HG02610 (cell line): ENCODE results near the gene DNHD1.

ENCODE experiments used
- ATAC-seq: cut with Tn5 transposase; IDR thresholded peaks from one replicate; pipeline ENCODE4 v1.9.1; 2021; ENCODE audit warnings: mild to moderate bottlenecking, moderate library complexity; ENCODE audit not compliant: unreplicated experiment

Gene DNHD1

GRCh38 chr11:6587360-6587953 is 90.4 kb downstream of the DNHD1 start:
- ATAC-seq, result no peak

DNA sequence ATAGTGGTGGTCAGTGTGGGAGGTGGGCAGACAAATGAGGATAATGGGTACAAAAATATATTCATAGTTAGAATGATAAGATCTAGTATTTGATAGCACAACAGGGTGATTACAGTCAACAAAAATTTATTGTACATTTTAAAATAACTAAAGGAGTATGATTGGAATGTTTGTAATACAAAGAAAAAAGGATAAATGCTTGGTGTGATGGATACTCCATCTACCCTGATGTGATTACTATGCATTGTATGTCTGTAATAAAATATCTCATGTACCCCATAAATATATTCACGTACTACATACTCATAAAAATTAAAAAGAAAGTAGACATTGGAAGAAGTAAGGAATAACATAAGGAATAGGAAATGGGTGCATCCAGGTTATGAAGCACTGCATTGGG is 90.9 kb downstream of the DNHD1 start:
- no peak for ATAC-seq

- ATAC-seq, result no peak
Observed at GRCh38 chr11:6594142-6594768, 97.2 kb downstream of the DNHD1 start.

GRCh38 chr11:6596239-6596877 is 99.3 kb downstream of the DNHD1 start:
- no peak for ATAC-seq

- no peak for ATAC-seq
Observed at GRCh38 chr11:6598555-6598954, 101.5 kb downstream of the DNHD1 start.

GRCh38 chr11:6599449-6599848 is 102.4 kb downstream of the DNHD1 start:
- ATAC-seq, result no peak

DNA sequence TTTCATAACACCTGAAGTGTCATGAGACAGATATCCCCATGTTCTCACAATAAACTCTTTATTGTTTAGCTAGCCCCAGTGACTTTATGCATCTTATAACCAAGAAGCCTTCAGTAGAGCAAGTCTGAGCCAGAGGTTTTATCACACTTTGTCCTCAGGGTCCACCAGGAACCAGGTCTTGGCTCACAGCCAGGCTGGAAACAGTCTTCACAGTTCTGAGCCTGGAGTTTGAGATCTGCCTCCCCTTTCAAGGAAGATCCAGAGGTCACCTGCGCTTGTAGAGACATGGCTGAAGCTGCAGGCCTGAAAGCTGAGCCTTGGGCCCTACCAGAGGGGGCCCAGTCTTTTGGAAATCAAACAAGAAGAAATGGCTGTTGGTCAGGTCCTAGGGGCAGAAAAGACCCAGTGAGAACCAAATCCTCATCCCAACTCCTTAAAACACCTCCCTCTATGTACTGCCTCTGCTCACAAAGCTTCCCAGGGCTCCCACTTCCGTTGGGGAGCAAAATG is 102.9 kb downstream of the DNHD1 start:
- ATAC-seq, result no peak

- no peak for ATAC-seq
Observed at GRCh38 chr11:6601041-6601461, 104.0 kb downstream of the DNHD1 start.

GRCh38 chr11:6602096-6602940 is 105.2 kb downstream of the DNHD1 start:
- no peak for ATAC-seq

- peak; percentile 75 for ATAC-seq
Observed at GRCh38 chr11:6603287-6604080, 106.4 kb downstream of the DNHD1 start, which contains the start of the genes ILK and RRP8. ILK (plus strand) TSS chr11:6603774; CDS start chr11:6604272, 498 bp downstream. RRP8 (minus strand) TSS chr11:6603616; CDS start chr11:6603502, 114 bp downstream.

DNA sequence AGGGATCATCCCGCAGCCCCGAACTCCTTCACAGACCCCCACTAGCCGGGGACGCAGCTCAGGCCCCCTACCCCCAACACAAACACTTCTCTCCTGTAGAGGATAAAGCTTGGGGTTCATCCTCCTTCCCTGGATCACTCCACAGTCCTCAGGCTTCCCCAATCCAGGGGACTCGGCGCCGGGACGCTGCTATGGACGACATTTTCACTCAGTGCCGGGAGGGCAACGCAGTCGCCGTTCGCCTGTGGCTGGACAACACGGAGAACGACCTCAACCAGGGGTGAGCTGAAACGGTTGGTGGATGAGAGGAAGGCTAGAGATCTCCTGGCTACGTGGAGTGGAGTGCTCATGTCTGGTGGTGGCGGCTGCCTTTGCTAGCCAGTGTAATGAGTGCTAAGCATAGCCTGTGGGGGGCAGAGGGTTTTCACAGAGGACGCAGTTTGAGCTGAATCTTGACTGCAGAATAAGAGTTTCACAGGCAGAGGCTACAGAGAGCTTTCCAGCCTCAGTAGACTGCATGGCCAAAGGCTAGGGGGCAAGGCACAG is 107.1 kb downstream of the DNHD1 start:
- ATAC-seq, result peak; percentile 29

GRCh38 chr11:6604790-6605189 is 107.7 kb downstream of the DNHD1 start:
- no peak for ATAC-seq

DNA sequence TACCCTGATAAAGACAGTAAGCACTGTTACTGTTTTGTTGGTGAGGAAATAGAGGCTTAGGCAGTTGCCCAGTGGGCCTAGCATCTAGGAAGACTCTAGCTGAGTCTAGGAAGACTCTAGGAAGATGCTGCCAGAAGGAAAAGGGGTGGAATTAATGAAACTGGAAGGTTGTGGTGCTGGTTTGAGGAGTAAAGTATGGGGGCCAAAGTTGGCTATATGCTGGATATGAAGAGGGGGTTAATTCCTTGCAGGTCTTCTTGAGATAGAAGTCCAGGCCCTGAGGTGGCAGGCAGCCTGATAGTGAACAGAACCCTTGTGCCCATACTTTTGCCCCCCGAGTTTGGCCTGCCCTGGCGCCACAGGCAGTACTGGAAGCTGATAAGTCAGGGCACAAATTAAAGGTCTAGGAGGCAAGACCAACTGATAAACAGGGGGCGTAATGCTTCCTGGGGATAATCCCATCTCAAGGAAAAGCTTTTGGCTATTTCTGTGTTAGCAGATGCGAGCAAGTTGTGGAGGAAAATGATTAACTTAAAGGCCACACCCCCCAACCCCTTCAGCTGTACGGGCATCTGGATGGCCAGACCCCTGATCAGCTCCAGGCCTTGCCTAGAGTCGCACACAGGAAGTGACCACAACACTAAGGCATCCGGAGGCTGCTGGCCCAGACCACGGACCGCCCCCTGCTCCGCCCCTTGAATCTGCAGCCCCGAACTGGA is 109.5 kb downstream of the DNHD1 start:
- peak; percentile 39 for ATAC-seq

DNA sequence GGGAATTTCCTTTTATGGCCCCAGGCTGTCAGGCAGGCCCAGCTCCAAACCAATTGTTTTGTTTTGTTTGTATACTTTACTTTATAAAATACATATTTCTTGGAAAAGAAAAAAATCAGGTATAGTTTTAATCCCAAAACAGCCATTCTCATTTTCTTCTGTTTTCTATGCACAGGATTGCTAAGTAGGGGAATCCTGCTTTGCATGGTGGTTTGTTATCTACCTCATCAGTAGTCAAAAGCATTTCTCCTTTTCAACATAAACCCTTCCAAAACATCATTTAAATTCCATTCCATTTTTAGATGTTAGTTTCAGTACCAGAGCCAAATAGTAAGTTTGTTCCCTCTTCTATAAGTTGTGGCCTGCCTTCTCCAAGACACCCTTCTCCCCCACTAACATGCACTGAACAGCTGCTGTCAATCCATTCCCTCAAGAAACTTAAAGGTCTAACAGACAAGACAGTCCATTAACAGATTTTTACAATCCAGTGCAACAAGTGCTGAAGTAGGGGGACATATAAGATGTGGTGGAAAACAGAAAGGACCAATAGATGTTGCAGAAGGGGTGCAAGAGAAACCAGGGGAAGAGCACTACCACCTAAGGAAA is 110.2 kb downstream of the DNHD1 start:
- ATAC-seq, result peak; percentile 5

- no peak for ATAC-seq
Observed at GRCh38 chr11:6608011-6608410, 110.9 kb downstream of the DNHD1 start.

DNA sequence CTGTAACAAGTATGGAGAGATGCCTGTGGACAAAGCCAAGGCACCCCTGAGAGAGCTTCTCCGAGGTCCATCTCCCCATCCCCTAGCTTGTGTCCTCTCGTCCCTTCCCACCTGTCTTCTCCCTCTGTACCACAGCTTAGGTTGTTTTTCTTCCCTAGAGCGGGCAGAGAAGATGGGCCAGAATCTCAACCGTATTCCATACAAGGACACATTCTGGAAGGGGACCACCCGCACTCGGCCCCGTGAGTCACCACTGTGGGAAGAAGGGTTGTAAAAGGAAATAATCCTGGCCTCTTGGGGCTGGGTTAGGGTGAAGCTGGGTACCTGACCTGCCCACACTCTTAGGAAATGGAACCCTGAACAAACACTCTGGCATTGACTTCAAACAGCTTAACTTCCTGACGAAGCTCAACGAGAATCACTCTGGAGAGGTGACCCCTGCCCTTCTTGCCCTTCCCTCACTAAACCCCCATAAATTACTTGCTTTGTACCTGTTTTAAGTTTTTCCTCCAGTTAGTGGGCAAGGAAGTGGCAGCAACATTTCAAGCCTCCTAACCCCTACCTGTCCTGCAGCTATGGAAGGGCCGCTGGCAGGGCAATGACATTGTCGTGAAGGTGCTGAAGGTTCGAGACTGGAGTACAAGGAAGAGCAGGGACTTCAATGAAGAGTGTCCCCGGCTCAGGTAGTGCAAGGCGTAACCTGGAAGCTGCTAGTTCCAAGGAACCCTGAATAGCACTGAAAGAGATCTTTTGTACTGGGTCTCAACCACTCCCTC is 111.8 kb downstream of the DNHD1 start:
- no peak for ATAC-seq

- no peak for ATAC-seq
Observed at GRCh38 chr11:6609502-6610015, 112.5 kb downstream of the DNHD1 start.

DNA sequence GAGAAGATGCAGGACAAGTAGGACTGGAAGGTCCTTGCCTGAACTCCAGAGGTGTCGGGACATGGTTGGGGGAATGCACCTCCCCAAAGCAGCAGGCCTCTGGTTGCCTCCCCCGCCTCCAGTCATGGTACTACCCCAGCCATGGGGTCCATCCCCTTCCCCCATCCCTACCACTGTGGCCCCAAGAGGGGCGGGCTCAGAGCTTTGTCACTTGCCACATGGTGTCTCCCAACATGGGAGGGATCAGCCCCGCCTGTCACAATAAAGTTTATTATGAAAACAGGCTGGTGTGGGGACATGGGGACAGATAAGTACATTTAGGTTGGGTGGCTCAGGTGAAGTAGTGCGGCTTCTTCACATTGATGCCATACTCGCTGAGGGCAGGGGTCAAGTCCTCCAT is 113.5 kb downstream of the DNHD1 start:
- no peak for ATAC-seq
